Loucy (cell line): ENCODE data around the gene ARHGAP10.

Experiments used
- EZH2phosphoT487 ChIP-seq: fragments of 200-600 bp; IDR thresholded peaks from 2 replicates; pipeline ENCODE4 v1.6.1; 2018; ENCODE audit warnings: antibody characterized with exemption, mild to moderate bottlenecking, moderate library complexity, borderline replicate concordance
- TF ChIP-seq, protein P1 (sequence below): fragments of 200-600 bp; sonication (generic); conservative IDR thresholded peaks from 2 replicates; pipeline ENCODE4 v1.5.1; 2014; ENCODE audit warnings: mild to moderate bottlenecking, antibody characterized with exemption, low read length

DNA sequence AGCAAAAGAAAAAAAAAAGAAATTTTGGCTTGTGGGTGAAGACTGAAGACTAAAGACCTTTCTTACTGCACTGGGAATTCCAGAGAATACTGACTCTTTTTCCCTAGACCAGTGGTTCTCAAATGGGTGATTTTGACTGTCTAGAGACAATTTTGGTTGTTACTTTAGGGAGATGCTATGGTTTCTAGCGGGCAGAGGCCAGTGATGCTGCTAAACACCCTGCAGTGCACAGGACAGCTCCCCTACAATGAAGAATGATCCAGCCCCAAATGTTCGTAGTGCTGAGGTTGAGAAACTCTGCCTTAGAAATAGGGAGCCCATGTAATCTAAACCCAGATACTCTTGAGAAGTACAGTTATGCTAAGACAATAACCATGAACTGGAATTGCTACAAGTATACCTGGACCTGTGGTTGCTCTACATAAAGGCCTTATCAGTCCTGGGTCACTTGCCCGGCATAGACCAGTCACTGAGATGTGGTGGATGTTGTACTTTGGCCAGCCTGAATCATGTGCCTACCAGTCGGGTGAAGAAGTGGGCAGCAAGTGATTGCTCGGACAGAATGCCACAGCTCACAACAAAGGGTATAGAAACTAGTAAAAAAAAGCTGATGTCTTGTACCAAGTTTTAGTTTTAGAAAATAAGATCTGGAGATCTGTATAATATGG is 16.0 kb downstream of the ARHGAP10 start:
- TF ChIP-seq, protein P1, sequence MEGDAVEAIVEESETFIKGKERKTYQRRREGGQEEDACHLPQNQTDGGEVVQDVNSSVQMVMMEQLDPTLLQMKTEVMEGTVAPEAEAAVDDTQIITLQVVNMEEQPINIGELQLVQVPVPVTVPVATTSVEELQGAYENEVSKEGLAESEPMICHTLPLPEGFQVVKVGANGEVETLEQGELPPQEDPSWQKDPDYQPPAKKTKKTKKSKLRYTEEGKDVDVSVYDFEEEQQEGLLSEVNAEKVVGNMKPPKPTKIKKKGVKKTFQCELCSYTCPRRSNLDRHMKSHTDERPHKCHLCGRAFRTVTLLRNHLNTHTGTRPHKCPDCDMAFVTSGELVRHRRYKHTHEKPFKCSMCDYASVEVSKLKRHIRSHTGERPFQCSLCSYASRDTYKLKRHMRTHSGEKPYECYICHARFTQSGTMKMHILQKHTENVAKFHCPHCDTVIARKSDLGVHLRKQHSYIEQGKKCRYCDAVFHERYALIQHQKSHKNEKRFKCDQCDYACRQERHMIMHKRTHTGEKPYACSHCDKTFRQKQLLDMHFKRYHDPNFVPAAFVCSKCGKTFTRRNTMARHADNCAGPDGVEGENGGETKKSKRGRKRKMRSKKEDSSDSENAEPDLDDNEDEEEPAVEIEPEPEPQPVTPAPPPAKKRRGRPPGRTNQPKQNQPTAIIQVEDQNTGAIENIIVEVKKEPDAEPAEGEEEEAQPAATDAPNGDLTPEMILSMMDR = no peak
- no peak for TF ChIP-seq EZH2phosphoT487
